GM18498 (cell line): ENCODE results near the gene GRK4.
A peak's percentile ranks its signal among the peaks of the same experiment; 100 is the strongest.
"Not testable (repeated sequence)": the region's sequence is repeated elsewhere in the genome, so short reads cannot be mapped to it uniquely, and the experiment has no call there.

Experiments used
- ATAC-seq: cut with Tn5 transposase; IDR thresholded peaks from one replicate; pipeline ENCODE4 v1.9.1; 2021; ENCODE audit warnings: mild to moderate bottlenecking, moderate library complexity; ENCODE audit not compliant: unreplicated experiment

GRK4 gene

DNA sequence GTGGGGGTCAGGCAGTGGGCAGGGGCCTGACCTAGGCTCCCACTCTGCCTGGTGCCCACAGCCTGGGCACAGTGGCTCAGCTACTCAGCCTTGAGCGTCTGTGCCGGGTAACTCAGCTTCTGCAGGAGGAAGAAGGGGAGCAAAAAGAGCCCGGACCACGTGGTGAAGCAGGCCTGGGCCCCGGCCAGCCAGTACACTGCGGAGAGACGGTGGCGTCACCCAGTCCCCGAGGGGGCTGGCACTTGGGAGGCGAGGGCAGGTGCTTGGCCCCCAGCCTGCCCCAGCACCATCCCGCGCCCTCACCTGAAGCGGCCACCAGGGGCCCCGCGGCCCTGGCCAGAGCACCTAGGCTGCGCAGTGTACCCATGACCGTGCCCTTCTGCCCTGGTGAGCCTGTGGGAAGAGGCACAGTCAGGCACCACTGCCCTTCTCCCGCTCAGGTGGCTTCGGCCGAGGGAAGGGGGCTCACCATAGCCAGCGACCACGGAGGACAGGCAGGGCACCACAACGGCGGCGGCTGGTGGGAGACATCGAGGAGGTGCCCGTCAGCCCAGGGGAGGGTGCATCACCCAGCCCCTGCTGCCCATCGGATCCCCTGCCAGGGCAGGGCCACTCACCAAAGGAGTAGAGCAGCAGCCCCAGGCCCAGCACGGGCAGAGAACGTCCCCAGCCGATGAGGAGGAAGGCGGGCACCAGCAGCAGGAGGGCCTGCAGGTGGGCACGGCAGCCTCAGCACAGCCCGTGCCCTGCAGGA is 32.4 kb upstream of the GRK4 start:
- ATAC-seq, result no peak

DNA sequence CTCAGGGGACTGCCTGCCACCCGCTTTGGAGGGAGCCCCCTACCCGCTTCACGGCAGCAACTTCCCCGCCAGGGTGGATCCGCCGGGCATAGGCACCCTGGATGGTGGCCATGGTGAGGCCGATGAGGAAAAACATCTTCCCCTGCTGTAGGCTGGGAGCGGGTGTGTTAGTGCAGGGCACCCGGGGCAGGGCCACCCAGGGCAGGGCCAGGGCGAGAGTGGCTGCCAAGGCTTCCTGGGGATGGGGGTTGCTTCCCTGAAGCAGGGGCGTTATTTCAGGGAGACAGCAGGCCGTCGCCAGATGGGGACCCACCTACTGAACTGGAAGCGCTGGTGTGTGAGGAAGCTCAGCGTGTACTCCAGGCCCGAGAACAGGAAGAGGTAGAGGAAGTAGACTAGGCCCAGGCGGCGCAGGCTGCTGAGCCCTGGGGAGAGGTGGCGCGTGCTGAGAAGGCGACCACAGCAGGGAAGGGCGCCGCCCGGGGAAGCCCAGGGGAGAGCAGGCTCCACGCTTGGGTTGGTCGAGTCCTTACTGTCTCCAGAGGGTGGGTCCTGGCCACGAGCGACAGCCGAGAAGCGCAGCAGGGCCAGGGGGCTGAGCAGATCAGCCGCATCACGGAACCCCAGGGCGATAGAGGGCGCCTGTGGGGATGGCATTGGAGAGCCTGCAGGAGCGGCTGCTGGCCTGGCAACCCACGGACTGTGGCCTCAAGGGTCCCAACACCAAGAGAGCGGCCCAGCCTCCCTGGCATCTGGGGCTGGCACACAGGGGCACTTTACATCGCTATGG is 31.7 kb upstream of the GRK4 start:
- peak; percentile 30 for ATAC-seq

DNA sequence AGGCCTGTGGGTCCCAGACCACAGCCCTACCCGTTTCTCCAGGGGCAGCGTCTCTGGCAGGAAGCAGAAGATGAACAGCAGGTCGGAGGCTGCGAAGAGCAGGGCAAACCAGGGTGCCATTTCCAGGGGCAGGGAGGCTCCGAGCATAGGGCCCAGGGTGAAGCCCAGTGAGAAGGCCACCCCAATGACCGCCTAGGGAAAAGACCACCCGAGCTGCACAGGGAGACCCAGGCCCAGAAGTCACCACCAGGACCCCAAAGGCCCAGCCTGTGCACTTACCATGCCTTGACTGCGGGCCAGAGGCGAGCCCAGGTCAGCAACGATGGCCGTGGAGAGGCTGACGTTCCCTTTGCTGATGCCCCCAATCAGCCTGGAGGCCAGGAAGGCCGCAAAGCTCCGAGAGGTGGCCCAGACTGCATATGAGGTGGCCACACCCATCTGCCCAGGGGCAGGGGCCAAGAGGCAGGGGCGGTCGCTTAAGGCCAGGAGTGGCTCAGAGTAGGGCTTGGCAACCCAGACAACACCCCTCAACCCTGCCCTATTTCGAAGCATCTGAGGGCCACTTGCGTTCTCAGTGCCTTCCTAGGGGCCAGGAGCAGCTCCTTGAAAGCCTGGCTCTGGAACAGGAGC is 30.9 kb upstream of the GRK4 start:
- ATAC-seq, result no peak

DNA sequence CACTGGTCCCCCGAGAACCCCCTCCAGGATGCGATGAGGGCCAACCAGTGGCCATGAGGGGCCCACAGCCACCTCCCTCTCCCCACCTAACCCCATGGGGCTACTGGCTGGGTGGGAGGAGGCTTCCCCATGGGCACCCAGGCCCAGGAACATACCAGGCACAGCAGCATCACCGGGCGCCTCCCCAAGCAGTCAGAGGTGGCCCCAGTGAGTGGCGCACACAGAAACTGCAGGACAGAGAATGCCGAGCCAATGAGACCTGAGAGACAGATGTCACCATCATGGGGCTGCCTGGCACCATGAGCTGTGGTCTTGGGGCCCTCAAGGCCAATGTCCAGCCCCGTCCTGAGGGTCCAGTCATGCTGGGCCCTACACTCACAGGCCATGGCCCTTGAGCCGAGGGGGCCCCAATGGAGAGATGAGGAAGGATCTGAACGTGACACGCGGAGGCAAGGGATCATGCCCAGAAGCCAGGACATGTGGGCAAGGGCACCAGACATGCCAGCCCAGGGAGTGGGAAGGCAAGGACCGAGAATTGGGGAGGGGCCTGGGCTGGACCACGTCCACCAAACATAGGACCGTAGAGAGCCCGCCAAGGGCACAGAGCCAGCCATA is 30.3 kb upstream of the GRK4 start:
- no peak for ATAC-seq

DNA sequence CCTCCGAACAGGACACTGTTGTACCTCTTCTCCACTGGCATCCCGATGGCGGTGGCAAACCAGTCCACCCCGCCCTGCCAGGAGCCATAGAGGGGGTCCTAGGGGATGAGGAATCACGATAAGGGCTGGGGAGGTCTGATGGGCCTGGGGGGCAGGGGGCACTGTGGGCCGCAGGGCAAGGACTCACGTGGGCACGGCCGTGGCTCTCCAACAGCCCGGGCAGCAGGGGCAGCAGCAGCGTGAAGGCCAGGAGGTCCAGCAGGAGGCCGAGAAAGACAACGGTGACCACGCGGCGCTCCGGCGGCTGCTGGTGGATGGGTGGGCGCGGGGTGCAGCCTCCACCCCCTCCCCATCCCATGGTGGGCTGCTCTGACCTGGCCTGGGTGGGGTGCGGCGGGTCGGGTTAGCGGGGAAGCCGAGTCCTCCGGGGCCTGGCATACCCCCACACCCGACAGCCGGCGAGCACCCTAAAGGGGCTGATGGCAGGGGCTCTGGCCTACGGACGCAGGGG is 29.8 kb upstream of the GRK4 start:
- no peak for ATAC-seq

DNA sequence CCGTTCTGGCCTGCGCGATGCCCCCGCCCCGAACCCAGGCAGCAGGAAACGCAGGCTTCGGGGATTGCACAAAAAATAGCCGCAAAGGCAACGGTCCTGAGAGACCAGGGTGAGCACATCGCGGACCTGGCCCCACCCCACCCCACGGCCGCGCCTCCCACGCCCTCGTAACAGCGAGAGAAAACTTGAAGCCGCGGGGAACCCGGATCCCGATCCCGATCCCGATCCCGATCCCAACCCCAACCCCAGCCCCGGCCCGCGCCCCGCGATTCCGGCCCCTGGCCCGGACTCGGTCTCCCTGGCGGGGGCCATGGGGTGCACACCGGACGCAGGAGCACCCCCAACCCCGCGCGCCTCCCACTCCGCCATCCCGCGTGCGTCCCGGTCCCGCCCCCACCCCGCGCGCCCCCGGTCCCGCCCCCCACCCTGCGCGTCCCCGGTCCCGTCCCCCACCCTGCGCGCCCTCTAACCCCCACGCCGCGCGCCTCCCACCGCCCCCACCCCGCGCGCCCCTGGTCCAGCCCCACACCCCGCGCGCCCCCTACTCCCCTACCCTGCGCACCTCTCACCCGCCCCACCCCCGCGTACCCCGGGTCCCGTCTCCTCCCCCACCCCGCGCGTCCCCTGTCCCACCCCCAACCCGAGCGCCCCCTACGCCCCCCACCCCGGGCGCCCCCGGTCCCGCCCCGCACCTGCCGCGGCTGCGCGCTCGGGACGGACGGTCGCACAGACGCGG is 29.1 kb upstream of the GRK4 start:
- no peak for ATAC-seq

DNA sequence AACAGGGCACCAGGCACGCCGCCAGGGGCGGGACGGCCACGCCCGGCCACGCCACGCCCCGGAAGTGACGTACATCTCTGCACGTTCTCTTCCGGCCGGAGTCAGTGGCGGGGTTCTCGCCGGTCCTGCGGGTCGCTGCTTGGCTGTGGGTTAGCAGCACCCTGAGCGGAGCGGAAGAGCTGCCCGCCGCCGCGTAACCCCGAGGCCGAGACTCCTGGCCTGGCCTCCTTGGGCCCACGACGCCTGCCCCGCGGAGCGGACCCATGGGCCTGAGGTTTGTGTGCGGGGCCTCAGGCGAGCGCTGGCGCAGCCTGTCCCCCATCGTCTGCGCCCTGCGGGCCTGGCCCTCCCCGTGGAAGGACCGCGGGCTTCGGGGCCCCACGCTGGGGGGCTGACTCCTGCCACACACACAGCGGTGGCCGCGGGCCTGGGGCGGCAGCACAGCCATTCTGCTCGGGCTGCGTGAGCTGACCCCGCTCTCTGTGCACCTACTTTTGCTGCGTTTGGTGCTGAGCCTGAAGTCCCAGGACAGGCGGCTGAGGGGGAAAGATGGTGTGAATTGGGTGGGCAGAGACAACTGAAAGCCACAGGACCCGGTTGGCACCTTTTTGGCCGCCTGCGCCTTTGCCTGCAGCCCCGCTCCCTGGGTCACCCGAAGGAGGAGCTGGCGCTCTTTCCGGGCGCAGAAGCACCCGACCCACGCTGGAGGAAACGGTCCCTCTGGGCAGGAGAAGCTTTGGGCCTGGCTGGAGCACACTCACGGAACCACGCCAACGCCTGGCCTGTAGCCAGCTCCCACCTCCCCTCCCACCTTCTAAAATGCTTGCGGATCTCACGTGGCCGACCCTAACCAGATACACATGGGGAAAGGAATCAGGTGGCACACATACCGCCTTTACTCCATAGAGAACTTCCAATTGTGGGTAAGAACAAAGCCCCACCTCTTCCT is 28.3 kb upstream of the GRK4 start:
- peak; percentile 56 for ATAC-seq

DNA sequence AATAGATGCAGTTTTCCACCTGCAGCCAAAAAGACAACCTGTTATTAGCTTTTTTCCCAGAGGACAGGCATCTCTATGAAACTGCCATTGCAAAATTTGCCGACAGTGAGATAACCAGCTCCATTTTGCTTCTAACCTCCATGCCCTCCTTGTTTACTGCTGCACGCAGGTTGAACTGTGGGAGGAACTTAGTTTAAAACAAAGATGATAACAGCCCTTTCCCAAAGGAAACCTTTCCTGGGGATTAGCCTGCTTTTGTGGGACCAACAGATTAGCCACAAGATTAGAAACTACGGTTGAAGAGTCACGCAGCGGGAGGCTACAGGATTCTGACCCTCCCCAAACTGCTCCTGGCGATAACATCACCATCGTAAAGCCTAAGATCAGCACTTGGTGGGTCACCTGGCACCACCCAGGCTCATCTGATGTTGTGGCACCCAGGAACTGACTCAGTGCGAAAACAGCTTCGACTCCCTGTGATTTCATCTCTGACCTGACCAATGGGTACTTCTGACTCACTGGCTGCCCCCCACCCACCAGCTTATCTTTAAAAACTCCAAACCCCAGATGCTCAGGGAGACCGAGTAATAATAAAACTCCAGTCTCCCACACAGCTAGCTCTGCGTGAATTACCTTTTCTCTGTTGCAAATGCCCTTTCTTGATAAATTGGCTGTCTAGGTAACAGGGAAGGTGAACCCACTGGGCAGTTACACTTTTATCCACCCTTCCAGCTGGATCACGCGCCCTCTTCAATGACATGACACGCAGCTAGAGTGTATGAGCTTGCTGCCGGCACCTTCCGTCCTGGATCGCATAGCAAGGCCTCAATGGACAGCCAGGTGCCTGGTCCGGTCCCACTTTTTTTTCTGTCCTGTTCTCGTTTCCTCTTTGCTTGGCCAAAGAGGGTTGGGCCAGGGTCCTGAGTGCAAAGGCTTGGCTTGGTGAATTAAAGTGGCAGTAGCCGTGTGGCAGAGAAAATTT is 27.3 kb upstream of the GRK4 start:
- no peak for ATAC-seq

DNA sequence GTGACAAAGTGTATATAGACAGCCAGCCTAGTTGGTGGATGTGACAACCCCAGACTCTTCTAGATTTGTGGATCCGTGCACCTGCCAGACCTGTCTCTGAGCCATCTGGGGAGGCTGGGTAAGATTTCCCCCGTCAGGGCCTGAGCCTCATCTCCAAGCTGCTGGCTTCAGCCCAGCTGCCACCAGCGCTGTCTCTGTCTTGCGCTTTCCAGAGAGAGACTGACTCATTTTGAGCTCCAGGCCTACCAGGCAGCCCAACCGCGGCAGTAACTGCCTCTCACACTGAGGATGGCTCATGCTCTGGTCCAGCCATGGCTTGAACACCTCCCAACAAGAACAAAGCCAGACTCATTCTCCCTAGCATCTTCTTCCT is 26.6 kb upstream of the GRK4 start:
- ATAC-seq, result no peak

DNA sequence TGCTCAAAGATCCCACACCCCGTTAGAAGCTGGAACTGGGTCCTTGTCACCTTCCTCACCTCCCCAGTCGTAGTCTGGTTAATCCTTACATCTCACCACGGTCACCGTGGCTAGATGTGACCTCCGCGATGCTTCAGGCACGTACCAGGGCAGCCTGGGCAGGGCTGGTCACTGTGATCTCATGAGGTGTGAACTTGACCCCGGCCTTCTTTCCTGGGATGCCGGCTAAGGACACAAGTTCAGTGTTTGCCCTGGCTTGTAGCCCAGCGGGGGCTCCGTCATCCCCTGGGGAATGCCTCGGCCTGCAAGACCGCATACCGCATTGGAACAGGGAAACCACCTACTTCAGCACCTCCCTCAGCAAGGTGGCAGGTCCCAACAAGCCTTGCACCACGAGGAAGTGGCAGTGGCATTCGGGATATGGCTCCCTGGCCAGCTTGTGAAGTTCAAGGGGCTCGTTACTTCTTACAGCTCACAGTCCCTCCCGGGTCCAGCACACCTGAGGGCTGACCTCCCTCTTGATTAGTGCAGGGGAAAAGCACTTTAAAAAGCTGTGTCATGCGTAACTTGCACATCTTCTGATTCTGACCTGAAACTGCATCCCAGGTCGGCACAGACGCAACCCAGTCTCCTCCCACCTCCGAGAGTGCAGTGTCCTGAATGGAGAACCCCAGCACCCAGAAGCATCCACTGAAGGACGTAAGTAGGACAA is 26.1 kb upstream of the GRK4 start:
- no peak for ATAC-seq

DNA sequence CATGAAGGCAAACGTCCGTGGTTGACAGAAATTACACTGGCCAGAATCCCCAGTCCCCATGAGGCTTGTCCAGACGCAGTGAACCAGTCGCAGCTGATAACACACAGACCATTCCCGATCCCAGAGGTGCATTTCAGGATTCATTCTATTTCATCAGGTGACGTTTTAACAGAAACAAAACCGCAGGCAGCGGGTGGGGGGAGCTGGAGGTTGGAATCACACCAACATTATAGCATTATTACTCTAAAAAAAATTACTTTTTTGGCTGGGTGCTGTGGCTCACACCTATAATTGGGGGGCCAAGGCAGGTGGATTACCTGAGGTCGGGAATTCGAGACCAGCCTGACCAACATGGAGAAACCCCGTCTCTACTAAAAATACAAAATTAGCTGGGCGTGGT is 25.4 kb upstream of the GRK4 start:
- no peak for ATAC-seq

DNA sequence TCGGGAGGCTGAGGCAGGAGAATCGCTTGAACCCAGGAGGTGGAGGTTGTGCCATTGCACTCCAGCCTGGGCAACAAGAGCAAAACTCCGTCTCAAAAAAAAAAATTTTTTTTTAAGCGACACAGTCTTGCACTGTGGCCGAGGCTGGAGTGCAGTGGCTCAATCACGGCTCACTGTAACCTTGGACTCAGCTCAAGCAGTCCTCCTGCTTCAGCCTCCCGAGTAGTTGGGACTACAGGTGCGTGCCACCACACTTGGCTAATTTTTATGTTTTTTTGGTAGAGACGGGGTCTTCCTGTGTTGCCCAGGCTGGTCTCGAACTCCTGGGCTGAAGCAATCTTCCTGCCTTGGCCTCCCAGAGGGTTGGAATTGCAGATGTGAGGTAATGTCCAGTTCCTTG is 25.0 kb upstream of the GRK4 start:
- not testable (repeated sequence) for ATAC-seq

DNA sequence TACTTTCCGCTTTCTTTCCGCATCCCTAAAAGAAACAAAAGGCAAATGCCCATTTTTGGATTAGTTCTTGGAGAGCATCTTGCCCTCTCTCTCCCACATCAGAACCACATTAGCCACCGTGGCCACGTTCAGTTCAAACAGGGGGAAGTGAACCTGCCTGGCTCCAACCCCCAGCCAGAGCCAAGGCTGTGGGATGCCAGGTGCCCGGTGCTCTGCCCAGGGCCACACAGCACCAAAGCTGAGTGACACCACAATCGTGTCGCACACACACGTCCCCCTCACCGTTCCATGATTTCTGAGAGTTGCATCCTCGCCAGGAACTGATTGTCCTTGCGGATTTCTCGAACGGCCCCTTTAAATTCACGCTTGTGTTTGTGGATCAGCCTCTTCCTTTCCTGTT is 24.5 kb upstream of the GRK4 start:
- no peak for ATAC-seq

DNA sequence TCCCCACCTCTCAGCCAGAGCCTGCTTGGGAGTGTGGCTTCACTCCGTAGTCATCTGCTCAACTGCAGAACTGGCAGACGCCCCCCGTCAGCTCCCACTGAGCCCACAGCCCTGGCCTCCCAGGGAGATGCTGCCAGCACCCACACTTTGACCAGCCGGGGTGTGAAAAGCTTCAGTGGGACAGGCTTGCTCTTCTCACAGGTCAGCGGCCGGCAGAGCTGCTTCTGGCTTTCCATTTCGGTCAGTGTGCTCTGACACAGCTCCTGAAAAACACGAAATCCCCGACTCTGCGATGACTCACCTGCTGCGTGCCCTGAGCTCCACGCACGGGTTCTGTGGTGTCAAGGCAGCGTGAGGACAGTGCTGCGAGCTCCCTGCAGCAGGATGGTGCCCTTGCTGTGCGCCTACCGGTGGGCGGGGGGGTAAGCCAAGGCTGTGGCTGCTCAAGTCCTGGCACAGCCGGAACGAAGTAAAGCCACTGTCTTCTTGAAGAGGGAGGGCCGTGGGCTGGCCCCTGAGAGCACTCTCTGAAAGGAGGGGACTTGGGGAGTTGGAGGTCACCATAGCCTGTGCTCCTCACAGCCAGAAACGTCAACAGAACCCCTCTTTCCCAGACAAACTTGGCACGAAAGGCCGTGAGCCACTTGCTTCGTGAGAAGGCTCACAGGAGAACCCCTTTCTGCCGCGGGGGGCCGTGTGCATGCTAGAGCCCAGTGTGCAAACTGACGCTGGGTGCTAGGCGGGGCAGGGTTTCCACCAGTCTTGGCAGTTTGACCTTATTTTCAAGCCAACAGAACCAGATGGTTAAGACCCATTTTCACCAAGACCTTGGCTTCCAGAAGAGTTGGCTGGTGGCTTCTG is 23.8 kb upstream of the GRK4 start:
- no peak for ATAC-seq

DNA sequence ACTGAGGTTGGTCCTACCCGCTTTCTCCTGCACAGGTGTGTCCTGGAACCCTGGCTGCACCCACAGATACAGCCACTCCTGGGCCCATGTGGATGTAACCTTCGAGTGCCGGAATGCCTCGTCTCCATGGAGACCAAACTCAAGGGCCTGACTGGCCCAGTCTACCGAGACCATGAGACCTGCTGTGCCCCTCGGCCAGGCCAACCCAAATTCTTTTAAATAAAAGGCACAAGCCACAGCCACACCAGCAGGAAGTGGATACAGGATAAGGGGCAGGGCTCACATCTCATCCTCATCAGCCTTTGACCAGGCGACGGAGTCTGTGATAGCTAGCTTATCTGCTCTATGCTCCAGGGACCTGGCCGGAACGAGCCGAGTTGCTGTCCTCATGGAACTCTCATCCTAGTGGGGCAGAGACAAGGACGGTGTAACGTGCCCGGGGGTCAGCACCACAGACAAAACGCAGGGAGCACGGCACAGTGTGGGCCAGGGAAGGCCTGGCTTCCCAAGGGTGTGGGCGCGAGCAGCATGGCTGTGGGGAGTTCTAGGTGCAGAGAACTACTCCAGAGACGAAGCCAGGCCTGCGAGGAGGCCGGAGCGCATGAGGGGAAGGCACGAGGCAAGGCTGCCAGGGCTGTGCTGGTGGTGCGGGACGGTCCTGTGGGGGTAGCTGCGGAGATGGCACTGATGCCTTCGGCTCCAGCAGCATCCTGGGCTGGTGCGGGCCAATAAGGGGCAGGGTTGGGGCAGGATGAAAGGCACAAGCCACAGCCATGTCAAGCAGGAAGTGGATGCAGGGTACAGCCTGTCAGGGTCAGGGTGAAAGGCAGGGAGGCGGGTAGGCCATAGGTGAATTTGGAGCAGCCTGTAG is 22.9 kb upstream of the GRK4 start:
- ATAC-seq, result no peak
